PC-3 (cell line): ENCODE measurements around the gene PDE6A.

Experiments
- EZH2 ChIP-seq: fragments of 300-600 bp; sonication (generic); IDR thresholded peaks from one replicate; pipeline ENCODE4 v1.6.1; 2017; ENCODE audit warnings: antibody characterized with exemption, mild to moderate bottlenecking, low read length; ENCODE audit not compliant: unreplicated experiment
- EZH2phosphoT487 ChIP-seq: fragments of 300-600 bp; sonication (generic); IDR thresholded peaks from 2 replicates; pipeline ENCODE4 v1.6.1; 2018; ENCODE audit warnings: mild to moderate bottlenecking, antibody characterized with exemption, low read length, borderline replicate concordance
- TF ChIP-seq, protein P1 (sequence below): fragments of 300-600 bp; sonication (generic); conservative IDR thresholded peaks from 2 replicates; pipeline ENCODE4 v1.5.1; 2017; ENCODE audit warnings: antibody characterized with exemption, low read depth, mild to moderate bottlenecking, low read length

DNA sequence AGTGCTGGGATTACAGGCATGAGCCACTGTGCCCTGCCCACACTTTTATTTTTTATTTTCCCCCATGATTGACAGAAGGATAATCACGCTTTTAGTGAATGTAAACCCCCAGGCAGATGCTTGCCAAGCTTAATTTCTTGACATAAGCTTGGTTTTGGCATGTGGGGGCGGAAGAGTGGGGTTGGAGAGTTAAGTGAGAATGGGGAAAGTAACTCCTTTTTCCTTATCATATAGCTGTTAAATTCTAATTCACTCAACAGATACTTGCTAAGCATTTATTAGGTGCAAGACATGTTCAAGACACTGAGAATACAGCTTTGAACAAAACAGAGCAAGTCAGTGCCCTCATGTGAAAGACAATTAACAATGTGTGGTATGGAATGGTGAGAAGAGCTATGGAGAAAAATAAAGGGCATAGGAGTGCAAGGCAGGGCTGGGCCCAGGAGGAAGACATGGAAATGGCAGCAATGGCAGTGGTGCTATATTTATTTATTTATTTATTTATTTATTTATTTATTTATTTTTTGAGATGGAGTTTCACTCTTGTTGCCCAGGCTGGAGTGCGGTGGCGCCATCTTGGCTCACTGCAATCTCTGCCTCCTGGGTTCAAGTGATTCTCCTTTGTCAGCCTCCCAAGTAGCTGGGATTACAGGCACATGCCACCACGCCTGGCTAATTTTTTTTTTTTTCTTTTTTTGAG is 18.2 kb upstream of the PDE6A start:
- TF ChIP-seq, protein P1, sequence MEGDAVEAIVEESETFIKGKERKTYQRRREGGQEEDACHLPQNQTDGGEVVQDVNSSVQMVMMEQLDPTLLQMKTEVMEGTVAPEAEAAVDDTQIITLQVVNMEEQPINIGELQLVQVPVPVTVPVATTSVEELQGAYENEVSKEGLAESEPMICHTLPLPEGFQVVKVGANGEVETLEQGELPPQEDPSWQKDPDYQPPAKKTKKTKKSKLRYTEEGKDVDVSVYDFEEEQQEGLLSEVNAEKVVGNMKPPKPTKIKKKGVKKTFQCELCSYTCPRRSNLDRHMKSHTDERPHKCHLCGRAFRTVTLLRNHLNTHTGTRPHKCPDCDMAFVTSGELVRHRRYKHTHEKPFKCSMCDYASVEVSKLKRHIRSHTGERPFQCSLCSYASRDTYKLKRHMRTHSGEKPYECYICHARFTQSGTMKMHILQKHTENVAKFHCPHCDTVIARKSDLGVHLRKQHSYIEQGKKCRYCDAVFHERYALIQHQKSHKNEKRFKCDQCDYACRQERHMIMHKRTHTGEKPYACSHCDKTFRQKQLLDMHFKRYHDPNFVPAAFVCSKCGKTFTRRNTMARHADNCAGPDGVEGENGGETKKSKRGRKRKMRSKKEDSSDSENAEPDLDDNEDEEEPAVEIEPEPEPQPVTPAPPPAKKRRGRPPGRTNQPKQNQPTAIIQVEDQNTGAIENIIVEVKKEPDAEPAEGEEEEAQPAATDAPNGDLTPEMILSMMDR: no peak
- TF ChIP-seq EZH2phosphoT487: no peak
- no peak for TF ChIP-seq EZH2
